ENCODE measurements around the gene PIK3CB.
"Not testable (repeated sequence)": the region's sequence is repeated elsewhere in the genome, so short reads cannot be mapped to it uniquely, and the experiment has no call there.

PIK3CB gene

GRCh38 chr3:138675393-138675792, 159.3 kb downstream of the PIK3CB start:
- no peak for DNase-seq

GRCh38 chr3:138673641-138674530, 160.8 kb downstream of the PIK3CB start:
- DNase-seq, result peak; percentile 86

DNA sequence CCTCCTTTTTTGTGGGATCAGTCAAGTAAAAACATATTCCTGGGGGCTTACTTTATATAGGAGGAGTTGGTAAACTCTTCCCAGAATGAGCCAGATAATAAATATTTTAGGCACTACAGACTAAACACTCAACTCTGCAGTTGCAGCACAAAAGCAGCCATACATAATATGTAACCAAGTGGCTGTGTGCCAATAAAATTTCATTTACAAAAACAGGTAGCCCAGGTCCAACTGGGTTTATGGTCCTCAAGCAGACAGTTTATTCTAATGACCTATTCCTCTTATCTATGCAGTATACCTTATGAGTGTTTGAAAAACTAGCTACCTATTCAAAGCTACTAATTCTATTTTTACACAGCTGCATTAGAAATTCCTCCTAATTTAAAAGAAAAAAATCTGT, 164.3 kb downstream of the PIK3CB start:
- DNase-seq, result no peak

- DNase-seq, result no peak
These were observed 166.6 kb downstream of the PIK3CB start for GRCh38 chr3:138668107-138668506.

DNA sequence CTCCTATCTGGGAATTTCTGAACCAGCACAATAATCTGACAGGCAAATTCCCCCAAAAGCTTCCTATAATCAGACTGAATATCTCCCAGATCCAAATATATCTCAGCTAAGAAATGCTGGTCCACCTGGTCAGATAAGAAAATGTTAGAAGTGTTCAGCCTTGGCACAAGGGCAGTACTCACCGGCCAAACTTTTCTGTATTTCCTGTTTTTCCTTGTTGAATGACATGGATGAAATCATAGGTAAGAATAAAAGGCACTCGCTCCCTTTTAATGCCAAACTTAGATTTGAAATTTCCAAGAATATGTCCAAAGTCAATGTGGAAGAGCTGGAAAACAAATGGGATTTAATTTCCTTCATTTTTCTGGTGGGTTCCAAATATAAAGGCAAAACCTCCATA, 177.2 kb downstream of the PIK3CB start:
- no peak for DNase-seq

DNA sequence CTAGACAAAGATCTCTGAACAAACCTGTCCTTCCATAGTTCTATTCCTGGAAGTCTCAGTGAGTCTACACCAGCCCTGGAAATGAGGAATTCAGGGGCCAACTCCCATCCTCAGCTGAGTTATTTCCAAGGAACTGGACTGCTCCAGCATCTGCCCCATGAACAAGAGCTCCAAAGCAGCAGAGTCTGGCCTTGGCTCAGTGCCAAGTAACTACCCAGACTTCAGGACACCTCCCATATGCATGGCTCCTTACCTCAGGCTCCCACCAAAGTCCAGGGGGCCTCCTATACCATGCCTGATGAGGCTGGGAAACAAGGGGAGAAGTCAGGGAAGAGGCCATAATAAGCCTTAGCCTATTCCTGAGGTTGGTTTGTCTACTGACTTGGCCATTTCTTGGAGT, 181.2 kb downstream of the PIK3CB start:
- no peak for DNase-seq

DNA sequence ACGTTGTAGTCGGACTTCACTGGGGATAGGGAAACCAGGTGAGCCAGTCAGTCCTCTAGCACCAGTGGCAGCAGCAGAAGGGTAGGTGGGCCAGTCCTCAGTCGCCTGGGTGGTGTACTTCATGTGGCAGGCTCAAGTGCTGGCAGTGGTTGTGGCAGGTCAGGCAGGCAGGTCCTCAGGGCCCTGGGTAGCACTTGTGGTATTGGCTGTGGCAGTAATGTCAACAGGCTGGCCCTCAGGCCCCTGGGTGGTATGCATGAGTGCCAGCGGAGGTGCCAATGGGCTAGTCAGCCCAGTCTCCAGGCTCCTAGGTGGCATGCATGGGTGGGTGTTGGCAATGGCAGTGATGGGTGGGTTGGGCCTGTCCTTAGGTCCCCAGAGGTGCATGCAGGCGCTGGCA, 185.6 kb downstream of the PIK3CB start:
- no peak for DNase-seq

DNA sequence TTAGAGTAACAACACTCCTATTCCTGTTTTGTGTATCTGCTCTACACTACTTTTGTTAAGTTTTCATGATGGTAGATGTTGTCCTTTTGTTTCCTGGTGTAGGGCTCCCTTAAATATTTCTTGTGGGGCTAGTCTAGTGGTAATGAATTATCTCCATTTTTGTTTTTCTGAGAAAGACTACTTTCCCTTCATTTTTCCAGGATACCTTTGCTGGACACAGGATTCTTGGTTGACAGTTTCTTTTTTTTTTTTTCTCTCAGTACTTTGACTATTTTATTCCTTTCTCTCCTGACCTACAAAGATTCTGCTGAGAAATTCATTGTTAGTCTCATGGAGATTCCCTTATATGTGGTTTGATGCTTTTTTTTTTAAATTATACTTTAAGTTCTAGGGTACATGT, 188.2 kb downstream of the PIK3CB start:
- no peak for DNase-seq

DNA sequence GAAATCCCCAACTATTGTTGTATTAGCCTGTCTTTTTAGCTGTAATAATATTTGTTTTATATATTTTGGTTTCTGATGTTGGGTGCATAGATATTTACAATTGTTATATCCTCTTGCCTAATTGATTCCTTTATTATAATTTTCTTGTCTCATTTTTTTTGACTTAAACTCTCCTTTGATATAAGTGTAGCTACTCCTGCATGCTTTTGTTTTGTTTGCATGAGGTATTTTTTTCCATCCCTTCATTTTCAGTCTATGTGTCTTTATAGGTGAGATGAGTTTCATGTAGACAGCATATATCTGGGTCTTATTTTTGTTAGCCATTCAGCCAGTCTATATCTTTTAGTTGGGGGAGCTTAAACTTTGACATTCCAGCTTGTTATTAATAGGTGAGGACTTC, 188.7 kb downstream of the PIK3CB start:
- DNase-seq, result no peak

DNA sequence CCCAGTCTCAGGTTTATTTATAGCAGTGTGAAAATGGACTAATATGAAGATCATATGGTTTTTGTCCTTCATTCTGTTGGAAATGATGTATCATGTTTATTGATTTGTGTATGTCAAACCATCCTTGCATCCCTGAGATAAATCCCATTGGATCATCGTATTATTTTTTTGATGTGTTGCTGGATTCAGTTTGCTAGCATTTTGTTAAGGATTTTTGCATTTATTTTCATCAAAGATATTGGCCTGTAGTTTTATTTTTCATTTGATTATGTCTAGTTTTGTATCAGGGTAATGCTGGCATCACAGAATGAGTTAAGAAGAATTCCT, 191.8 kb downstream of the PIK3CB start:
- DNase-seq, result no peak

DNA sequence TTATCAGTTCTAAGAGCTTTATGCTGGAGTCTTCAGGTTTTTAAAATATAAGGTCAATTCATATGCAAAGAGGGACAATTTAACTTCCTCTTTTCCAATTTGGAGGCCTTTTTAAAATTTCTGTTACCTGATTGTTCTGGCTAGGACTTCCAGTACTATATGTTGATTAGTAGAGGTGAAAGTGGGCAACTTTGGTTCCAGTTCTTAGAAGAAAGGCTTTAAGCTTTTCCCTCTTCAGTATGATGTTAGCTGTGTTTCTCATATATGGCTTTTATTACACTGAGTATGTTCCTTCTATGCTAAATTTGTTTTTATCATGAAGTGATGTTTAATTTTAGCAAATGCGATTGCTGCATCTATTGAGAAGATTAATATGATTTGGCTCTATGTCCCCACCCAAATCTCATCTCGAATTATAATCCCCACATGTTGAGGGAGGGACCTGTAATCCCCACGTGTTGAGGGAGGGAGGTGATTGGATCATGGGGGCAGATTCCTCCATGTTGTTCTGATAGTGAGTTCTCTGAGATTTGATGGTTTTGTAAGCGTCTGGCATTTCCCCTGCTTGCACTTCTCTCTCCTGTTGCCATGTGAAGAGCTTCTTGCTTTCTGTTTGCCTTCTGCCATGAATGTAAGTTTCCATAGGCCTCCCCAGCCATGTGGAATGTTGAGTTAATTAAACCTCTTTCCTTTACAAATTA, 192.4 kb downstream of the PIK3CB start:
- DNase-seq, result no peak

DNA sequence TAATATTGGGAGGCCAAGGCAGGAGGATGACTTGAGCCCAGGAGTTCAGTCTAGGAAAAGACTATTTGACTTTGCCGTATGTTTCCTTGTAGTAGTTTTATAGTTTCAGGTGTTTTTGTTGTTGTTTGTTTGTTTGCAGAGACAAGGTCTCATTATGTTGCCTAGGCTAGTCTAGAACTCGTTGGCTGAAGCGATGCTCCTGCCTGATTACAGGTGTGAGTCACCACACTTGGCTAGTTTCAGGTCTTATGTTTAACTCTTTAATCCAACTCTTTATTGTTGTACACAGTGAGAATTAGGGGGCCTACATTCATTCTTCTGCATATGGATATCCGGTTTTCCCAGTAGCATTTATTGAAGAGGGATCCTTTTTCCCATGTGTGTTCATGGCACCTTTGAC, 194.2 kb downstream of the PIK3CB start:
- no peak for DNase-seq

DNA sequence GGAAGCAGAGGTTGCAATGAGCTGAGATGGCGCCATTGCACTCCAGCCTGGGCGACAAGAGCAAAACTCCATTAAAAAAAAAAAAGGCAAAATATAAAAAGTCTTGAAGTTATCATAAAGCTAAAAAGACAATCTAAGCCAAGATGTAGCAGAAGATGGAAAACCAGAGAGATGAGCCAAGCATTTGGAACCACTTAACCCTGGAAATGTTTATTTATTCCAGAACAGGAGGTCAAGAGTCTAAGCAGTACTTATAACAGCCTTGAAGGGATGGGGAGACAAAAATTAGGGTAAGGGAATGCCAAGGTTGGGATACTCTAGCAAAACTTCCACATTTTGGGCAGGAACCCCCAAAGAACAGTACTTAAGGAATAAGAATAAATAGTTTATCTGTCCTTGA, 196.1 kb downstream of the PIK3CB start:
- no peak for DNase-seq

DNA sequence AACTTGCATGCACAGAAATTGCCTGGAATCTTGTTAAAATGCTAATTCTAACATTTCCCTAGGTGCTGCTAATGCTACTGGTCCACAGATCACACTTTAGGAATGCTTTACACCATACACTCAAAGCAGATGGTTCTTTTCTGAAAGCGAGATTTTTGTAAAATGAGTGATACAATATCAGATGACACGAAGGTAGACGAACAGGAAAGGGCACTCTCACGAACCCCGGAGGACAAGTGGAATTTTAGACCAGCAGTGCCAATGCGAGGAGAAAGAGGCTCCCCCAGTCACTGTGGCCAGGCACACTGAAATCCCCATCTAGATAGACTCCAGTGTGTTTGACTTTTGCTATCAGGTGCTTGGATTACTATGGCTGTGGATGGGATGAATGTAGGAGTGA, 205.2 kb downstream of the PIK3CB start:
- DNase-seq, result no peak

- DNase-seq, result peak; percentile 32
These were observed 208.9 kb downstream of the PIK3CB start for GRCh38 chr3:138625707-138626365.

- DNase-seq, result no peak
These were observed 210.2 kb downstream of the PIK3CB start for GRCh38 chr3:138624518-138624917.

DNA sequence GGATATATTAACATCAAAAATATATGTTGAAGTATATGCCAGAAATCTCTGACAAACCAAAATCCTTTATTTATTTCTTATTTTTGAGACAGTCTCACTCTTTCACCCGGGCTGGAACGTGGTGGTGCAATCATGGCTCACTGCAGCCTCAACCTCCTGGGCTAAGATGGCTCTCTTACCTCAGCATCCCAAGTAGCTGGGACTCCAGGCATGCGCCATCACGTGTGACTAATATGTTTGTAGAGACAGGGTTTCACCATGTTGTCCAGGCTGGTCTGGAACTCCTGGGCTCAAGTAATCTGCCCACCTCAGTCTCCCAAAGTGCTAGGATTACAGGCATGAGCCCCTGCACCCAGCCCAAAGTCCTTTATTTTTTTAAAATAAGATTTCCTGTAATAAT, 214.3 kb downstream of the PIK3CB start:
- no peak for DNase-seq

DNA sequence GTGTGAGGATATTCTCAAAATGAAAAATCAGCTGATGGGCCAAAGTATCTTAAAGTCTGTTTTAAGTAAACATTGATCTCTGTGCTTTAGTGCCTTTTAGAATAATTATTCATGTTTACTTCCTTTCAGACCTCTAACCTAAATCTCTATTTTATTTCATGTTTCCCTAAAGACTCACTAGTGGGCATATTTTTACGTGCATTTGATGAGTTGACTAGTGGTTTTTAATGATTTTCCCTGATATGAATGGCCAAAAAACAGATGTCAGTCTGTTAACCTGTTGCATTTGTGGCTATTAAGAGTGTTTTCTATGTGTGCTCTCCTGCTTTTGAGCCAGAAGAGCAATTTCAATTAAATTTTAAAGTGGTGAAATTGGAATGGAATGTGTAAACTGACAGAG, 219.3 kb downstream of the PIK3CB start:
- DNase-seq, result no peak

DNA sequence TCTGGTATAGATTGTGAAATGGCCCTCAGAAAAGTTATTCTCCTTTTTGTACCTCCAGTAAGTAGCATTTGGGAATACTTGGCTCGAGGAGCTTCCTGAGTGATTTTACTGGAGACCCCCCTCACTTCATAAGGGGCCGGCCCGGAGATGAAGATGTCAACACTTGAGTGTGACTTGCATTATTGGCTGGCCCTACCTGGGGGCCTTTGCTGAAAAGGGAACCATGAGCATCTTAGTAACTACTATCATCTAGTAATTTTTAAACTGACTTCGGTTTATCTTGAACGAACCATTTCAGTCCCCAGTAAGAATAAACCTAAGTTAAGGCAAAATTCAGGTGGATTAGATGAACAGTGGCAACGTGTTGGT, 224.8 kb downstream of the PIK3CB start:
- no peak for DNase-seq

GRCh38 chr3:138608322-138609135, 226.2 kb downstream of the PIK3CB start, which contains the start of gene FAIM:
TSS of gene FAIM (plus strand) at chr3:138608771. CDS start at chr3:138619727, 10,956 bp downstream.
- peak; percentile 10 for DNase-seq

GRCh38 chr3:138604106-138604595, 230.6 kb downstream of the PIK3CB start:
- not testable (repeated sequence) for DNase-seq

Data from kidney glomerular epithelial cell (primary cell).